DMS53 (cell line): ENCODE measurements around the gene GRB2.
"Not testable (repeated sequence)": the region's sequence is repeated elsewhere in the genome, so short reads cannot be mapped to it uniquely, and the experiment has no call there.

Experiments used
- DNase-seq: peaks from one replicate; lab custom pipeline; 2025; lab: John Stamatoyannopoulos, UW

The GRB2 gene

DNA sequence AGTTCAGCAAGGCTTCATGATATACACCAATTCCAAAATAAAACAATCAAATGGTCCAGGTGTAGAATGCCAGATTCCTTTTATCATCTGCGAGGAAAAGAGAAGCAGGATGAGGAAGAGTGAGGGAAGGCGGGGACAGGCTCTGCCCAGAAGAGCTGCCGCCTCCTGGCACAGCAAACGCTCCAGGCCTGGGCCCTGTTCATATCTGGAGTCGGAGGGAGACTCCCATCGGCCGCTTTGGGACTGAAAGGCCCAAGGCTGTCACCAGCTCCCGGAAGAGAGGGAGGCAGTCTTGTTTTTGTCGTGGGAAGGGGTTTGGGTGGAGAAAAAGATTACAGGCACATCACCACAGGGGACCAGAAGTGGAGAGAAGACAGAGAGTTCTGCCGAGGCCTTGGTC, 87.3 kb downstream of the GRB2 start:
- no peak for DNase-seq

DNA sequence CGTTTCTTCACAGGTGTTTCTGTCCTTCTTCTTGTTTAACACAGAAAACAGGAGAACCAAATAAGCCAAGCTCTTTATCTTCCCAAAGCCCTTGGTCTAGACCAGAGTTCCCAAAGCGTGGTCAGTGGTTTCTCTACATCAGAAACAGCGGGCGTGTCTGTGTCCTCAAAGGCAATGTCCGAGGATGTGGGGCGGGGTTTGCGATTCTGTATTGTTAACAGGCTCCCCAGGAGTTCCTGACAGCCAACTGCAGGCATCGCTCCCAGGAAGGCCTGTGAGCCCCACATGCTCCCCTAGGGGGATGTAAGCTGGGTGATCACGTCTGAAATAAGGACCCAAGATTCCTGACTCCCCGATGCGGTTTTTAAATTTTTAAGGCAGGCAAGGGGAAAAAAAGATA, 87.8 kb downstream of the GRB2 start:
- DNase-seq = no peak

DNA sequence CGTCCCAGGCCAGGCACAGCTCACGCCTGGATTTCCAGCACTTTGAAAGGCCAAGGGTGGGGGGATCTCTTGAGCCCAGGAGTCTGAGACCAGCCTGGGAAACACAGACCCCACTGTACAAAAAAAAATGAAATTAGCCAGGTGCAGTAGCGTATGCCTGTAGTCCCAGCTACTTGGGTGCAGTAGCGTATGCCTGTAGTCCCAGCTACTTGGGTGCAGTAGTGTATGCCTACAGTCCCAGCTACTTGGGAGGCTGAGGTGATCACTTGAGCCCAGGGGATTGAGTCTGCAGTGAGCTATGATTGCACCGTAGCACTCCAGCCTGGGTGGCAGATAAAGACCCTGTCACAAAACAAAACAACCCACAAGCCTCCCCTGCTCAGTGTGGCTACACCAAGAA, 89.2 kb downstream of the GRB2 start:
- DNase-seq = no peak

DNA sequence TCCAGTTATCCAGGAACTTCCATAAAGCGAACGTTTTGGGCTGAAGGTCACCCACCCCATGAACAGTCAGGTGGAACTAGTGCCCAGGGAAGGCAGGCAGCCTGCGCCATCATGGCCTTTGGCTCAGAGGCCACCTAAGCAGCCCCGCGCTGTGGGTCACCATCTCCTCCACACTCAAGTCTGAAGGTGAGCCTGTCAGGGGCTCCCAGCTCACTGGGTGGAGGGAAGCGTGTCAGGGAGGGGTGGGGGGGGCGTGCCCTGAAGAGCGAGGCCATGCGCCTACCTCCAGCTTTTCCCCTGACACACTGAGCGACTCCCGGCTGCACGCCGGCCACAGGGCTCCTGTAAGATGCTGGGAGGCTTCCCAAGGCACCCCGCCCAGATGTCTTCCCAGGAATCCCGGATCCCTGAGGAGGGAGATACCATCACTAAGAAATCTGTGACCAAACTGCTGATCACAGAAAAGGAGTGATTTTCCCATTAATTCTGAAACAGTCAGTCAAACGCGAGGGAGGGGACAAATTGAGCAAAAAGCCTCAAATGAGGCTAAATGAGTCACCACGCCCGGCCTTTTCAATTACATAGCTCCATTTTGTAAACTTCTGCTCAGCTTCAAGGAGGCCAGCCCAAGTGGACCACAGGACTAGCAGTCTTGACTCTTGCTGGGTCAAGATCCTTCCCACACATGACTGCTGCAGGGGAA, 89.8 kb downstream of the GRB2 start:
- no peak for DNase-seq

DNA sequence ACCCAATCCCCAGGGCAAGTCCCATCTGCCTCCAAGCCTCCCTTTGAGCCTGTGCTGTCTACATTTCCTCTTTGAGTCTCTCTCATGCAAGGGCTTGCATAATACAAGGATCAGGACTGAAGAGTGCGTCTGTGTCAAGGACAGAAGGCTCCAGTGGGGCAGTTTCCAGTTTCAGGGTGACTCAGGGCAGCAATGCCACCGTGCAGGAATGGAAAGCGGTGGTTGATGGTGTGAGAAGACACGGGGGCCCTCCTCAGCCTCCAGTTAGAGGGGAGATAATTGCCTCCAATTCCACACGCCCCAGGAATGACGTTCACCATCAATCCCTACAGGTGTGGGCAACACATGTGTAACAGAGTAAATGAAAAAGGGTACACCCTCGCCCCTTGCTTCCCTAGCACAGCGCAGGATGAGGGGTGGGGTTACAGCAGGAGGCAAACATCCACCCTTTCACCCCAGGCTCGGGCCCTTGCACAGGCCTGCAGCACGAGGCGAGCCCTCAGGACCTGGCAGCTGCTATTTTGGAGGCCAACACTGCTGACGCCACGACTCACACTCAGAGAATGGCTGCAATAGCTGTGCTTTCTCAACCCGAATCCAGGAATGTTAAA, 91.4 kb downstream of the GRB2 start:
- no peak for DNase-seq

DNA sequence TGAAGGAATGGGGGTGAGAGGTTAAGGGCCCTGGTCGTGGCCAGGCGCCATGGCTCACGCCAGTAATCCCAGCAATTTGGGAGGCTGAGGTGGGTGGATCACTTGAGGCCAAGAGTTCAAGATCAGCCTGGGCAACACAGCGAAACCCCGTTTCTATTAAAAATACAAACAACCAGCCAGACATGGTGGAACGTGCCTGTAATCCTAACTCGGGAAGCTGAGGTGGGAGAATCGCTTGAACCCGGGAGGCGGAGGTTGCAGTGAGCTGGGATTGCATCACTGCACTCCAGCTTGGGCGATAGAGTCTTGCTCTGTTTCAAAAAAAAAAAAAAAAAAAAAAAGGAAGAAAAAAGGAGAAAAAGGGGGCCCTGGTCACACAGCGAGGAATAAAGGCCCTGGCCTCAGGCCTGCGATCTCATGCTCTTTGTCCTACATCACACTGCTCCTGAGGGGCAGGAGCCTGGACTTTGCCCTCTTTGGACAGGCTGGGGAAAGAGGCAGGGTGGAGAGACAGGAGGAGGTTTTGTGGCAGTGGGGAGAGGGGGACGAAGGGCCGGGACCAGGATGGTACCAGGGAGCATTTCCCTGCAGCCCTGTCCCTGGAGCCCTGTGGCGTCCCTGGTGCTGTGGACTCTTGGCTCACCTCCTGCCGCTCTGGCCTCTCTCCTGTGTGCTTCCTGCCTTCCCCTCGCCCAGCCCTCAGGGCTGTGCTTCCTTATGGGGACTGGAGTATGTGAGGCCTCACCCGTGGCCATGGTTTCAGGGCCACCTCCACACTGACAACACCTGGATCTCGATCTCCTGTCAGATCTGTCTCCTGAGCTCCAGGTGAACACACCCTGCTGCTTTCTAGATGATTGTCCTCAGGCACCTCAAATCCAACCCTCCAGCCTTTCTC, 96.5 kb downstream of the GRB2 start:
- DNase-seq = peak; percentile 77

DNA sequence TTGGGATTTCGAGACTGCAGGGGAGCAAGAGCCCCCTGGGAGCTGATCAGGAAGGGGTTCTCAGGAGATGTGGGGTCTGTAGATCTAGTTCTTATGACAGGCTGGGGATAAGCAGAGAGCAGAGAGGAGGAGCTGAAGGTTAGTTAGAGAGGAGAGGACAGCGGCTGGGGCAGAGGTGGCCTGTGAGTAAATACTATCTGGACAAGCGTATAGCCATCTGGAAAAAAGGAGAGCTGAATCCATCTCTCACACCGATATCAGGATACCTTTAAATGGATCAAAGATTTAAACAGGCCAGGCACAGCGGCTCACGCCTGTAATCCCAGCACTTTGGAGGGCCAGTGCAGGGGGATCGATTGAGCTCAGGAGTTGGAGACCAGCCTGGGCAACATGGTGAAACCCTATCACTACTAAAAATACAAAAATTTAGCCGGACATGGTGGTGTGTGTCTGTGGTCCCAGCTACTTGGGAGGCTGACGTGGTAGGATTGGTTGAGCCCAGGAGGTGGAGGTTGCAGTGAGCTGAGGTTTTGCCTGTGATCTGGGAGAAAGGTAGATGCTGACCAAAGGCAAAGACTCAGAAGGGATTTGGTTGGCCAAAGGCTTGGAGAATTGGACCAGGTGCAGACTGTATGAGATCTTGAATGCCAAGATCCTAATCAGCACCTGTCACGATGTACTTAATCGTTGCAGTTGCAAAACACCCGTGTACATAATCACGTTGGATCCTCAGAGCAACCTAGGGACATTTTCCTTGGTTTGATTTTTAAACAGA, 97.3 kb downstream of the GRB2 start:
- DNase-seq = no peak

DNA sequence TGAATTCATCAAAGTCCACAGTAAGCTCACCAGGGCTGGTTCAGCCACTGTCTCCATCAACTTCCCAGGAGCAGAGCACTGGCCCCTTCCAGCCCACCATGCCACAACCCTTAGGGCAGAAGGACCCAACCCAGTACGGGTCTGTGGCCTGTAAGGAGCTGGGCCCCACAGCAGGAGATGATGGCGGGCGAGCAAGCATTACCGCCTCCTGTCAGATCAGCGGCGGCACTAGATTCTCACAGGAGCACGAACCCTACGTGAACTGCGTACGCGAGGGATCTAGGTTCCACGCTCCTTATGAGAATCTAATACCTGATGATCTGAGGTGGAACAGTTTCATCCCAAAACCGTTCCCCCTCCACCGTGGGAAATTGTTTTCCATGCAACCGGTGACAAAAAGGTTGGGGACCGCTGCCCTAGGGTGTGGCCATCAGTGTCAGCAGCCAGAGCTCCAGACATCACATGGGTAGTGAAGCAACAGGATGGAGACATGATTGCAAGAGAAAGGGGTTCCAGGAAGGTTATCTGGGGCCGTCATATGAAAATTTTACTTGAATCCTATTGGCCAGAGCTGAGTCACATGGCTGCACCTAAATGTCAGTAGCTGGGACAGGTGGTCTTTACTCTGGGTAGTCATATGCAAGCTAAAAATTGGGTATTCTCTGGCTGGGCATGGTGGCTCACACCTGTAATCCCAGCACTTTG, 103.8 kb downstream of the GRB2 start:
- DNase-seq = no peak

DNA sequence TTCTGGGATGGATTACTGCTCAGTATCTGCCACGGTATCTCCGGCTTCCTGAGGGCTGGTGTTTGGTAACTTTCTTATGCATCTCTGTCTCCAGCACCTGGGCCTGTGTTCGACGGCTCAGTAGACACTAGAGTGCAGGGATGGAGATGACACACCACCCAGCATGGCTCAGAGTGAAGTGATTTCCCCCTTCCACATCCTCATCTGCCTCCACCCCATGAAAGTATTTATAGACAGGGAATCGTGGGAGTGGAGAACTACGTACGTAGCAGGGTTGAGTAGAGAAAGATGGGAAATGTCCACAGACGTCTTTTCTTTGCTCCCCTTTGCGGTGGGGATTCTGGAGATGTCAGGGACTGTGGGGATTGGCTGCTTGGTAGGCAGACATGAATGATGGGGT, 104.4 kb downstream of the GRB2 start:
- no peak for DNase-seq

DNA sequence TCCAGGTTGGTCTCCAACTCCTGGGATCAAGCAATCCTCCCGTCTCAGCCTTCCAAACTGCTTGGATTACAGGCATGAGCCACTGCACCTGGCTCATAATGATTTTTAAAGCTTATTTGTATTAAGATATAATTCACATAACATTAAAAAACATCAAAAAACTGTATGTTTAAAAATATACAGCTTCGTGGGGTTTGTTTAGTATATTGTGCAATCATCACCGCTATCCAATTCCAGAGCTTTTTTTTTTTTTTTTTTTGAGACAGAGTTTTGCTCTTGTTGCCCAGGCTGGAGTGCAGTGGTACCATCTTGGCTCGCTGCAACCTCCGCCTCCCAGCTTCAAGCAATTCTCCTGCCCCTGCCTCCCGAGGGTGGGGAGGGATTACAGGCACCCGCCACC, 105.2 kb downstream of the GRB2 start:
- no peak for DNase-seq

DNA sequence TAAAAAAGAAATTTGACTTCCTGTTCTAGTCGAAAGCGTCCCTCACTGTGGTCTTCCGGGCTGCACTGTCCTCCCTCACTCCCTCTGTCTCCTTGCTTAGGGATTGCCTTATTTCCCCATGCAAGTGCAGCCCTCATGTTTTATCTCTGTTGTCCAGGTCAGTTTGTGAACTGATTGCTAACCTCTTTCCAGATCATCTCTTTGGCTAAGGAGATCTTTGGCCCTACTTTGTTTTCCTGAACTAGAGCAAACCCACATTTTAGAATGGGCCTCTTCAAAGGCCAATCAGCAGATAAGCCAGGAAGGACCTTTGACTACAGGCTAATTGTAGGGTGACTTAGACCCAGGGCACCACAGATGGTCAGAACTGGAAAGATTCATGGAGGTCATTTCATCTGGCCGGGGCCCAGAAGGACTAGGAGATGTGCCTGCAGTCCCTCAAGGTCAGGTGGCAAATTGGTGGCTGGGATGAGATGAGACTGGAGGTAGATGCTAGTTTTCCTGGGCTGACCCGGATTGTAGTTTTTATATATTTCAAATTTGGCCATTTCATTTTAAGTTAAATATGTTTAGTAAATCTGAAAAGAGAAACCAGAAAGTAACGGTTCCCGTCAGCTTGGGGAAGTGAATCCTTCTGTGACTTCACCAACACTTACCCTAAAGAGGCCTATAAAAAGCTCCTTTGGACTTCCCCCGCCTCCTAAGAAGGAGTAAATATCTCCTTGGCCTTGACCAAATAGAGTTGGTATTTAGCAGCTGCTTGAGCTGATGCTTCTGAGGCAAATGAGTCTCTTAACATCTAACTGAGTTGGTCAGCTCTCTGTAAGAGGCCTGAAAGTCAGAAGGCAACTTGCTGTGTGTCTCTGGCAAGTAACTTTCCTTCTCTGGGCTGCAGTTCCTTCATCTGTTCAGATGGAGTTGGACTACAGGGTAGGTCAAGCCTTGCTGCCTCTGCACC, 110.0 kb downstream of the GRB2 start:
- no peak for DNase-seq

DNA sequence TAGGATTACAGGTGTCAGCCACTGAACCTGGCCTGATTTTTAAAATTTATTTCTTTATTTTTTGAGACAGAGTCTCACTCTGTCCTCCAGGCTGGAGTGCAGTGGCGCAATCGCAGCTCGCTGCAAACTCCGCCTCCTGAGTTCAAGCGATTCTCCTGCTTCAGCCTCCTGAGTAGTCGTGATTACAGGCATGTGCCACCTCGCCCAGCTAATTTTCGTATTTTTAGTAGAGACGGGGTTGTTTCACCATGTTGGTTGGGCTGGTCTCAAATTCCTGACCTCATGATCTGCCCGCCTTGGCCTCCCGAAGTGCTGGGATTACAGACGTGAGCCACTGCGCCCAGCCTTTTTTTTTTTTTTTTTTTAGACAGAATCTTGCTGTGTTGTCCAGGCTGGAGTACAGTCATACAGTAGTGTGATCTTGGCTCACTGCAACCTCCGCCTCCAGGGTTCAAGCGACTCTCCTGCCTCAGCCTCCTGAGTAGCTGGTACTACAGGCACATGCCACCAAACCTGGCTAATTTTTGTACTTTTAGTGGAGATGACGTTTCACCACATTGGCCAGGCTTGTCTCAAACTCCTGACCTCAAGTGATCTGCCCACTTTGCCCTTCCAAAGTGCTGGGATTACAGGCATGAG, 112.5 kb downstream of the GRB2 start:
- not testable (repeated sequence) for DNase-seq

DNA sequence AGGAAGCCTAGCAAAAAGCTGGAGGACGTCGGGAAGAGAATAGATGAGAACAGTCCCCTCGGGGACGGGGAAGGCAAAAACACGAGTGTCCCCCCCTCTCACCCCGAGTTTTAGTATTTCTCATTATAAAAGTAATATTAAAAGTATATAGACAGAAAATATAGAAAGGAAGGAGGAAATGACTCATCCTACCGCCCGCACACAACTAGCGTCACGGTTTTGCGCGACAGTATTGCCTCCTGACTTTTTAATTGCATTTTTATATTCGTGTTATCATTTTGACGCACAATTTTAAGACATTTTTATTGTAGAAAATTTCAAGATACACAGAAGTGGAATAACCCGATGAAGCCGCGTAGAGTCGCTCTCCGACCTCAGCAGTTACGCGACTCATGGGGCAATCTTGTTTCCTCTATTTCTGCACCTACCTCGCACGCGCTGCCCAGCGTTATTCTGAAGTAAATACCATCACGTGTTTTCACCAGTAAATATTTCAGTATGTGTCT, 115.6 kb downstream of the GRB2 start:
- peak; percentile 76 for DNase-seq

DNA sequence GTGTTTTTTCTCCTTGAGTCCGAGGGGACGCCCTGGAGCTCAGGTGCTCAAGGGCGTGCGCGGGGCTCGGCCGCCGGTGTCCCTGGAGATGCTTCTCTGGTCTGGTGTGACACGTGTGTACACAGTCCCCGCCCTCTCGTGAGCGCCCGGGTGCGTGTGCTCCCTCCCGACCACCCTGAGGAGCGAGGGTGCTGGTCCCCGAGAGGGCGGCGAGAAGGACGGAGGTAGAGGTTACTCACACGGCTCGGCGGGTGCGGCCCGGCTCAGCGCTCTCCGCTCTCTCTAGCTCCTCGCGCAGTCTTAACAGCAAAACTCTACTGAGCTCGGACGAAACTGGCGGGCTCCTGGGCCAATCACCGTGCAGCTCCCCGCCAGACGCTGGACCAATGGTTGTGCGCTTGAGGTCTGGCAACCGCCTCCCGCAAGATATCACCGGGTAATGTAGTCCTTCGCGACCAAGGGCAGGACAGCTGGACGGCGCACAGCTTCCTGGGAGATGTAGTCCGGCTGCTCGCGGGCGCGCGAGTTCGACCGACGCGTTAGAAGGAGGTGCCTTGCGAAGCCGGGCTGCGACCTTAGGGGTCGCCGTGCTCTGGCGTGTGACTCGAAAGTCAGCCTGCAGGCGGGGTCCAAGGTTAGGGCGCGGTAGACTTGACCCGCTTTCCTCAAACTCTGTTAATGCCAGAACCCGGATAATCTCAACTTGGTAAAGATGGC, 116.2 kb downstream of the GRB2 start, which contains the start of gene SLC25A19:
Gene SLC25A19, minus strand, starts transcription at position 319 of the 717 bp plus-strand sequence. CDS start 2,669 bp downstream, outside the sequence.
- peak; percentile 99 for DNase-seq

DNA sequence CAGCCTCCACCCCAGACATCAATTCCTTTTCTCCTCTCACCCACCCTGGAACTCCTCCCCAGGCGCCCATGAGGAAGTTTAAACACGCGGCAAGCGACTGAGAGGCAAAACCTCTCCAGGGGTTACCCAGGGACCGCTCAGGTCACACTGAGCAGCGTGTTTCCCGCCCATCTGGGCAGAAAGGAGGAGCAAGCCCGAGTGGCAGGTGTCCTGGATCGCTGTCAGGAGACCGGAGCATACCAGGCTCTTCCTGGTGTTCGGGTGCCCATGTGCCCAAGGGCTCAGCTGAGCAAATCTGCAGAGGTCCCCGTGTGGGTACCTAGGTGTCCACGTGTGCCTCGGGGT, 116.7 kb downstream of the GRB2 start:
- DNase-seq = peak; percentile 92

DNA sequence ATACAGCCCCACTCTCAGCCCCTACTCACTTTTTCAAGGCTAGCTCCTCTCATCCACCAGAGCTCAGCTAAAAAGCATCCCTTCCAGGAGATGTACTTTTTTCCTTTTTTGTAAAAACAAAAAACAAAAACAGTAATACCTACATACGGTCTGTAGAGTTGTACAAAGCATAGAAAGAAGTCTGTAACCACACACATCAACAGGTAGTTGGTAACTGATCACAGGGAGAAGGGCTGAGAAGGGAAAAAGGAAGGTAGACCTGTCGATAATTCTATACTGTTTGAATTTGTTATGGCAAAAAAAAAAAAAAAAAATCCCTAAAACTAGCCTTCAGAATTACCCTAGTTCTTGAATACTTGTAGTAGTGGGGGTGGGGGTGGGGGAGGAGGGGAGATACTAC, 117.1 kb downstream of the GRB2 start:
- DNase-seq = no peak

DNA sequence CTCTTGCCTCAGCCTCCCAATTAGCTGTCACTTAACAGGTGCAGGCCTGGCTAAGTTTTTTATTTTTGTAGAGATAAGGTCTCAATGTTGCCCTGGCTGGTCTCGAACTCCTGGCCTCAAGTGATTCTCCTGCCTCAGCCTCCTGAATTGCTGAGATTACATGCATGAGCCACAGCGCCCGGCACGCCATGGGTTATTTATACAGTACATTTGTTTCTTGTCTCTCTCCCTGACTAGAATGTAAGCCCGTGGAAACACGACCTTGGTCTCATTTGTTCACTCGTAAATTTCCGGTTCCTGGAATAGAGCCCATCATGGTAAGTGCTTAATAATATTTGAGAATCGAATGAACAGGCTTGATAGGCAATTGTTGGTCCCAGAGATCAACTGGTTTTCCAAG, 118.3 kb downstream of the GRB2 start:
- DNase-seq = no peak

DNA sequence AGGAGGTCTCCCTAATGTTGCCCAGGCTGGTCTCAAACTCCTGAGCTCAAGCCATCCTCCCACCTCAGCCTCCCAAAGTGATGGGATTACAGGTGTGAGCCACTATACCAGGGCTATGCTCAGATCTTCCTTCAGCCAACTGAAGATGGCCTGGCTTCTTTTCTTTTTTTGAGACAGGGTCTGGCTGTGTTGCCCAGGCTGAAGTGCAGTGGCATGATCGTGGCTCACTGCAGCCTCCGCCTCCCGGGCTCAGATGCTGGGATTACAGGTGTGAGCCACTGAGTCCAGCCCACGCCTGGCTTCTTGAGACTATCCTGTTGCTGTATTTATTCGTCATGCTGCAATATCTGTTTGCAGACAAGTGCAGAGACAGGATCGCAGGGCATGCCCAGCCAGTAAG, 120.4 kb downstream of the GRB2 start:
- DNase-seq = no peak

DNA sequence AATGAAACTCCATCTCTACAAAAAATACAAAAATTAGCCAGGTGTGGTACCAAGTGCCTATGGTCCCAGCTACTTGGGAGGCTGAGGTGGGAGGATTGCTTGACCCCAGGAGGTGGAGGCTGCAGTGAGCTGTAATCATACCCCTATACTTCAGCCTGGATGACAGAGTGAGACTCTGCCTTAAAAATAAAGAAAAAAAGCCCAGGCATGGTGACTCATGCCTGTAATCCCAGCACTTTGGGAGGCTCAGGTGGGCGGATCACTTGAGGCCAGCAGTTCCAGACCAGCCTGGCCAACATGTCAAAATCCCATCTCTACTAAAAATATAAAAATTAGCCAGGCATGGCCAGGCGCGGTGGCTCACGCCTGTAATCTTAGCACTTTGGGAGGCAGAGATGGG, 125.3 kb downstream of the GRB2 start:
- not testable (repeated sequence) for DNase-seq
